SJSA1 (cell line): ENCODE results near the gene JMJD4. TPM values are rescaled to one million over a fixed set of nuclear protein-coding genes. Genes with fewer than 3 reads are reported as not detected.

ENCODE experiments used
- DNase-seq, 2 experiments: peaks; one replicate each; pipeline ENCODE4 v3.0.0-alpha.2; 2015 to 2020; ENCODE audit warnings: low spot score in 2 of 2, low read depth in 1 of 2
- H3K27ac ChIP-seq: fragments of 250-450 bp; sonication (Bioruptor Pico); 2 replicates; pipeline ENCODE4 v1.5.1; 2020; ENCODE audit warnings: mild to moderate bottlenecking, moderate library complexity
- H3K27me3 ChIP-seq: fragments of 250-450 bp; sonication (Bioruptor Pico); replicated peaks from 2 replicates; pipeline ENCODE4 v1.5.1; 2020; ENCODE audit warnings: mild to moderate bottlenecking, moderate library complexity
- H3K36me3 ChIP-seq: fragments of 250-450 bp; sonication (Bioruptor Pico); 2 replicates; pipeline ENCODE4 v1.5.1; 2020; ENCODE audit warnings: mild to moderate bottlenecking
- H3K4me1 ChIP-seq: fragments of 250-450 bp; sonication (Bioruptor Pico); replicated peaks from 2 replicates; pipeline ENCODE4 v1.6.1; 2021; ENCODE audit warnings: mild to moderate bottlenecking
- H3K4me3 ChIP-seq: fragments of 250-450 bp; sonication (Bioruptor Pico); 2 replicates; pipeline ENCODE4 v1.5.1; 2020; ENCODE audit warnings: mild to moderate bottlenecking
- H3K9me3 ChIP-seq: fragments of 250-450 bp; sonication (Bioruptor Pico); replicated peaks from 2 replicates; pipeline ENCODE4 v1.5.1; 2020; ENCODE audit warnings: mild to moderate bottlenecking
- total RNA-seq: library from RNA; depleted of rRNA; stranded (reverse); fragments of >200 nt; shearing (Covaris generic); gene quantifications from 2 replicates; pipeline ENCODE4 v1.2.3, GENCODE V29; 2014

Gene JMJD4
- total RNA-seq, 1 experiment from 2014 or later: 28.8 TPM

DNA sequence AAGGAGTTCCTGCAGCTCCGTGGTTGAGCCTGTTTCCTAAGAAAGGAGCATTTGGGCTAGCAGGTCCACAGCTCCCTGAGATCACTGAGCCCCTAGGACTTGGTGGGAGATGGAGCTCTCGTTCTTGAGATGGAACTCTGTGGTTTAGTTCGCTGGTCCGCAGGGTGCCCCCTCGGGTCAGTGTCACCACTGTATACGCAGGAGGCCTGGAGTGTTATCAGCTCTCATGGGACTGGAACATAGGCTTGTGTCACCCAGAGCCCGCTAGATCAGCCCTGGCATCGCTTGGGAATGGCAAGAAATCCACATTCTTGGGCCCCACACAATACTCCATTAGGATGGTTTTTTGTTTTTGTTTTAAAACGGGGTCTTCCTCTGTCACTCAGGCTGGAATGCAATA, 3.7 kb upstream of the JMJD4 start:
- H3K4me1 ChIP-seq: peaks cover 14% of the 10 kb centered on the region
- DNase-seq: no peak
- H3K4me3 ChIP-seq: no peak overlapping the region
- H3K9me3 ChIP-seq: 0 out of 2 replicates have a peak, but pooled peaks cover 2% of the 10 kb centered on the region
- no peak overlapping the region for H3K27ac ChIP-seq
- H3K27me3 ChIP-seq: no peaks in the 10 kb centered on the region
- peaks cover 13% of the 10 kb centered on the region for H3K36me3 ChIP-seq

DNA sequence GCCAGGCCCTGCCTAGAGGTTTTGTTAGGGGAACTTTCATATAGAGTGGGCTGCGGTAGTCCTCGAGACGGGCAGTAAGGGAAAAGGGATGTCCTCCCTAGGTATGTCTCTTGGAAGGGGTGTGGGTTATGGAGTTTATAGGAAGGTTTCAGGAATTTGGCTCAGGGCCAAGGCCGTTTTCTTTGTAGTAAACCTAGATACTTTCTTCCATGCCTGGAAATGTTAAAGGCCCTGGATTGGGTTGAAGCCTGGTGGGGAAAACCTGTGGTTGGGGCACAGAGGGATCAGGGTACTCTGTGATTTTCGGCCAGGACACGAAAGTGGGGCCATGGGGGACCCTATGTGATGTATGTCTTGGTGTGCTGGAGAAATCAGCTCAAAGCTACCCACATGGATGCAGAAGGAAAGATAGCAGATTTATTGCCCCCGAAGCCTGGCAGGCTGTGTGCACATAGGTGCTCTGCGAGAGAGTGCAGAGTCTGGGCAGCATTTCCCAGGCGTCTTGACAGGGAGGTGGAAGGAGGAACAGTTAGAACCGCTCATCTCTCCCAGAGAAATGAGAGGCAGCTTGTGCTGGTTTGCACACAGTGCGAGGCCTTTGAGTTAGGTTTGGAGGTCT, 1.8 kb upstream of the JMJD4 start:
- H3K27ac ChIP-seq: no peak overlapping the region
- no peaks in the 10 kb centered on the region for H3K27me3 ChIP-seq
- 0 out of 2 replicates have a peak, but pooled peaks cover 2% of the 10 kb centered on the region for H3K9me3 ChIP-seq
- H3K4me3 ChIP-seq: no peak overlapping the region
- H3K4me1 ChIP-seq: peaks cover 16% of the 10 kb centered on the region
- no peak for DNase-seq
- H3K36me3 ChIP-seq: peaks cover 32% of the 10 kb centered on the region

DNA sequence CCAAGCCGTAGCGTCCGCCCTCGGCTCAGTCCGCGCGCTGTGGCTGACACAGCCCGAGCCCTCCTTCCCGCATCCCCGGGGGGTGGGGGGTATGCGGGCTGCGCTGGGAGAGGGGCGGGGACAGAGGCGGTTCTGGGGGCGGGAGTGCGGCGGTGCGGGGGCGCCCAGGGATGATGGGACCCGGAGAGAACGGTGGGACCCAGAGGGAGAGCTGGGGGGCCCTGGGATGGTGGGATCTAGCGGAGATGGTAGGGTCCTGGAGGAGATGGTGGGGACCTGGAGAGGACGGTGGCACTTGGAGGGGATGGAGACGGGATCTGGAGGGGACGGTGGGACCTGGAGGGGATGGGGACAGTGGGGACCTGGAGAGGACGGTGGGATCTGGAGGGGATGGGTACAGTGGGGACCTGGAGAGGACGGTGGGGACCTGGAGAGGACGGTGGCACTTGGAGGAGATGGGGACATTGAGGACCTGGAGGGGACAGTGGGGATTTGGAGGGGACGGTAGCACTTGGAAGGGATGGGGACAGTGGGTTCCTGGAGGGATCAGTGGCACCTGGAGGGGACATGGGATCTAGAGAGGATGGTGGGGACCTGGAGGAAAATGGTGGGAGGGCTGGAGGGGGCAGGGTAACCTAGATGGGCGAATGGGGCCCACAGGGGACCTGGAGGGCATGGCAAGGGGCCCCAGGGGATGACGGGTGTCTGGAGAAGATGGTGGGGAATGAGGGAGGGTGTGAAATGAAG, 610 bp upstream of the JMJD4 start:
- DNase-seq: no peak
- H3K9me3 ChIP-seq: 0 out of 2 replicates have a peak, but pooled peaks cover 2% of the 10 kb centered on the region
- no peaks in the 10 kb centered on the region for H3K27me3 ChIP-seq
- H3K4me1 ChIP-seq: peaks cover 16% of the 10 kb centered on the region
- H3K27ac ChIP-seq: peak overlapping the region; percentile 39
- H3K36me3 ChIP-seq: peaks cover 44% of the 10 kb centered on the region
- peak overlapping the region; percentile 89 for H3K4me3 ChIP-seq

DNA sequence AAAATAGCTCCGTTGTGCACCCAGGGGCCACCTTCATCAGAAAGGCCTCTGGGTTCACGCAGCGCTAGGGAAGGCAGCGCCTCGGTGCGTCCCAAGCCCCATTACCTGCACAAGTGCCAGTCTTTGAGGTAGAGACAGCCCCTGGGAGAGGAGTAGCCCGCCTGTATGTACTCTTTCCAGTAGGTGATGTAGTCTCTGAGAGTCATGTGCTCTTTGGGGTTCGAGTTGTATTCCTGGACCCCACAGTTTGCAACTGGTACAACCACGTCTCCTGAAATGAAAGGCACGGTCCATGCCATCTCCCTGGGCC, 601 bp downstream of the JMJD4 start:
- H3K9me3 ChIP-seq: 0 out of 2 replicates have a peak, but pooled peaks cover 2% of the 10 kb centered on the region
- H3K27me3 ChIP-seq: no peaks in the 10 kb centered on the region
- H3K4me3 ChIP-seq: peak overlapping the region; percentile 89
- peaks cover 16% of the 10 kb centered on the region for H3K4me1 ChIP-seq
- no peak for DNase-seq
- no peak overlapping the region; the same call in 1 of the 2 replicates for H3K27ac ChIP-seq
- H3K36me3 ChIP-seq: peaks cover 42% of the 10 kb centered on the region

DNA sequence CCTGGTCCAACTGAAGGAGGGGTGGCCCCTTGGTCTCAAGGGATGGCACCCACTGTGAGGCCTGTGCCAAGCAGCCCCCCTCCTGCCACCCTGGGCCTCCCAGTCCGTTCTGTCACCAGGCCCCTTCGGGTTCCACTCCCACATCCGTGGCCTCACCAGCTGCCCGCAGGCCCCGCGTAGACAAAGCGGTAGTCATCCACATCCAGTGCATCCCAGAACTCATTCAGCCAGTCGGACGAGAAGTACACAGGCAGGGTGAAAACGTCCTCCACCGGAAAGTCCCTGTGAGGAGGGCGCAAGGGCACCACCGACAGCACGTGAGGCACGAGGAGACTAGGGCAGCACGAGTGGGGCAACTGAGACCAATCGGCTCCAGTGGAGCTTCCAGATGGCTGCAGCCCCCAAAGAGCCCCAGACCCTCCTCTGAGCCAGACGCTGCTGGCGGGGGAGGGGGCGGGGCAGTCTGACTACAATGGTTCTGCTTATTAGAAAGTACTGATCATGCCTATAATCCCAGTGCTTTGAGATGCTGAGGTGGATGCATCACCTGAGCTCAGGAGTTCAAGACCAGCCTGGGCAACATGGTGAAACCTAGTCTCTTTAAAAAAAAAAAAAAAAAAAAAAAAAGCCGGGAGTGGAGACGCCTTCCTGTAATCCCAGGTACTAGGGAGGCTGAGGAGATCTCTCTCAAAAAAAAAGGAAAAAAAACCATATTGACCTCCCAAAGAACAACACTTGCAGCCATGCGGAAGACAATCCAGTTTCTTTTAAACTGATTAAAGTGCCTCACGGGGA, 1.2 kb downstream of the JMJD4 start:
- Histone ChIP-seq H3K36me3 (peaks cover 41% of the 10 kb centered on the region), H3K27ac (no peak overlapping the region), H3K4me1 (peaks cover 16% of the 10 kb centered on the region)

DNA sequence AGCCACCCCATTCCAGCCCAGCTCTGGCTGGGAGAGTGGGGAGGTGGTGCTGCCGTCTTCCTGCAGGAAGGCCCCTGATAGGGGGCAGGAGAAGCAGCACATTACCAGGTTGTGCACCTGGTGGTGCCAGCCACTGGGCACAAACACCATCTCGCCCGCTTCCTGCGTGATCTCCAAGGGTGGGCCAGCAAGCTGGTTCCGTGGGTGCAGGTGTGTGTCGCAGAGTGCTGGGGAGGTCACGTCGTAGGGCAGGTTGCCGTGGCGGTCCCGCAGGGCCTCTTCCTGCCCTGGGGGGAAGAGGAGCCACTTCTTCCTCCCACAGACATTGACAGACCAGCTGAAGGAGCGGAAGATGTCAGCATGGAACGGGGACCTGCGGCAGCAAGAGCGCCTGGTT, 1.8 kb downstream of the JMJD4 start:
- Histone ChIP-seq H3K9me3 (0 out of 2 replicates have a peak, but pooled peaks cover 2% of the 10 kb centered on the region), H3K27me3 (no peaks in the 10 kb centered on the region), H3K36me3 (peaks cover 41% of the 10 kb centered on the region), H3K4me1 (peaks cover 20% of the 10 kb centered on the region), H3K4me3 (no peak overlapping the region), H3K27ac (no peak overlapping the region)
- DNase-seq: no peak

More for the DNA sequence above, 1.2 kb downstream of the JMJD4 start:
- Histone ChIP-seq H3K4me3 (peak overlapping the region; percentile 89), H3K27me3 (no peaks in the 10 kb centered on the region), H3K9me3 (0 out of 2 replicates have a peak, but pooled peaks cover 2% of the 10 kb centered on the region)
- DNase-seq: no peak

DNA sequence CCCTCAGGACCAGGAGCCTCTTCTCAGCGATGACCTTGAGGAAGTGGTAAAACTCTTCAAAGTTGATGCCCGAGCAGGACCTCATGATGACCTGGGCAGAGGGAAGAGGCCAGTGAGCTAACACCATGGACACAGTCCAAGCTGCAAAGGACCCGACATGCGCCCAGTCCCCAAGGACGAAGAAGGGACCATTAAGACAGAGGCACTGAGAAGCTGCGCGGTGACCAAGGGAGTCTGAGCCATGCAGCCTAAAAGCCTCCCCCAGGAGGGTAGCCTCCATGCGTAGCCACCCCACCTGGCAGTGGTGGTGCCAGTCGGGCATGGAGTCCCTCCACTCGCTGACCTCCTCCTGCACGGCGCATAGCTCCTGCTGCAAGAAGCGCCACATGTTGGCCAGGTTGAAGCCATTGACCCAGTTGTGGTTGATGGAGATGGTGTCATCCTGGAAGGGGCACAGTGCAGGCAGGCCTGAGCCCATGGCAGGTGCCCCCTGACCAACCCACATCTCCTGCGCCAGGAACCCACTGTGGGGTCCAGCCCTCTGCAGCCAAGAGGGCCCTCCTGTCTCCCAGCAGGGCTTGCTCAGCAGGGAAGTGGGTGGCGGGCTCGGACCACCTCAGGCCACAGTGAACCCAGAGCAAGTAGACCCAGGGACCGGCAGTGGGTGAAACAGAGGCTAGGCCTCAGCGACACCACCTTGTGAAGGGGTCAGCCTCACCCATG, 2.4 kb downstream of the JMJD4 start:
- no peak for DNase-seq
- Histone ChIP-seq H3K9me3 (0 out of 2 replicates have a peak, but pooled peaks cover 2% of the 10 kb centered on the region), H3K4me1 (peaks cover 20% of the 10 kb centered on the region), H3K27ac (no peak overlapping the region), H3K36me3 (peaks cover 41% of the 10 kb centered on the region), H3K4me3 (no peak overlapping the region), H3K27me3 (no peaks in the 10 kb centered on the region)

DNA sequence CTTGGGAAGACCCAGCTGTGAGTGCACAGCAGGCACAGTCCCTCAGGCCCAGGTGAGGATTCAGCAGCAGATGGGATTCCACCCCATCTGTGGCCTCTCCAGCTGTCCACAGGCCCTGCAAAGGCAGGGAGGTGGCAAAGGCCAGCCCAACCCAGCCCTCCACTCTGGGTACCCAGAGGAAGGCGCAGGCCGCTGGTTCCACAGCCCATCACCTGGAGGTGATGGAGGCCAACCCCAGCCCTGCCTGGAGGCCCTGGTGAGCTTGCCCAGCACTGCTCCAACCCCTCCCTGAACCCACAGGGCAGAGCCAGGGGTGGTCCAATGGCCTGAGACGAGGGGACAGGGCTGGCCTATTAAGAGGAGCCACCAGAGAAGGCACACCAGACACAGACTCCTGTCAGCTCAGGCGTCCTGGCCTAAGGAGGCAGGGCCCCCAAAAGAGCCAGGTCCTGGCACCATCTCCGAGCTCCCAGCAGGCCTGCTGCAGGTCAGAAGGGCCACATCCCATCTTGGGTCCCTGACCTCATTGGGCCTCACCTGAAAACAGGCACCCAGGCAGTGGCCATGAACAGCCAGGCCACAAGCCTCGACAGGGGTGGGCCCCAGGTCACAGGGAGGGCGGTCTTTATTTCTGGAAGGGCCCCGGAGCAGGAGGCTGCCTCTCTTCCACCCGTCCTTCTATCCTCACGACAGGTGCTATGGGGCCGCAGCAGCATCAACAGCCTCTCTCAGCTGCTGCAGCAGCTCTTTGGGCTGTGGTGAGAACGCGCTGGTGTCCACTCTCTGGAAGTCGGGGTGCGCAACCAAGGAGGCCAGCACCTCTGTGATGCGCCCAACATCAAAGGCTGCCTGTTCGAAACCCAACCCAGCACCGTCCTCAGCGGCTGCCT, 3.2 kb downstream of the JMJD4 start:
- H3K27me3 ChIP-seq: no peaks in the 10 kb centered on the region; the same call in 1 of the 2 replicates
- no peak for DNase-seq
- H3K36me3 ChIP-seq: peaks cover 41% of the 10 kb centered on the region
- H3K27ac ChIP-seq: no peak overlapping the region
- no peak overlapping the region for H3K4me3 ChIP-seq
- H3K4me1 ChIP-seq: peaks cover 20% of the 10 kb centered on the region
- H3K9me3 ChIP-seq: 0 out of 2 replicates have a peak, but pooled peaks cover 1% of the 10 kb centered on the region

DNA sequence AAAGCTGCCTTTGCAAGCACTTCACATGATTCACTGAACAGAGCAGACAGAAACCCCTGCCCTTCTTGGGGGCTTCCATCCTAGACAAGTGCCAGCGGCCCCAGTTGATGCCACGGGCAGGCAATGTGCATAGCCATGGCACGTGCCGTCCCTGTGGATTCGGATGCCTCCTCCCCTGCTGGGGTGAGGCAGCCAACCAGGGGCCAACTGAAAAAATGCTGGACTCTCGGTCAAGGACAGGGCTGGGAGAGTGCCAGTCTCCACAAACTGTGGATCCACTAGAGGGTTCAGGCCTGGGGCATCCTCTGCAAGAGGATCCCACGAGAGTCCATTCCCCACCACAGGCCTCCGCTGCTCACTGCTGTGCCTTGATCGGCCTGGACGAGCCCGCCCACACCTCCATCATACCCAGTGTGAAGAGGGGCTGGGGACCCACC, 3.8 kb downstream of the JMJD4 start:
- H3K4me3 ChIP-seq: no peak overlapping the region
- peaks cover 20% of the 10 kb centered on the region for H3K4me1 ChIP-seq
- H3K9me3 ChIP-seq: no peaks in the 10 kb centered on the region
- peaks cover 41% of the 10 kb centered on the region for H3K36me3 ChIP-seq
- H3K27me3 ChIP-seq: no peaks in the 10 kb centered on the region; the same call in 1 of the 2 replicates
- DNase-seq: no peak
- no peak overlapping the region for H3K27ac ChIP-seq

DNA sequence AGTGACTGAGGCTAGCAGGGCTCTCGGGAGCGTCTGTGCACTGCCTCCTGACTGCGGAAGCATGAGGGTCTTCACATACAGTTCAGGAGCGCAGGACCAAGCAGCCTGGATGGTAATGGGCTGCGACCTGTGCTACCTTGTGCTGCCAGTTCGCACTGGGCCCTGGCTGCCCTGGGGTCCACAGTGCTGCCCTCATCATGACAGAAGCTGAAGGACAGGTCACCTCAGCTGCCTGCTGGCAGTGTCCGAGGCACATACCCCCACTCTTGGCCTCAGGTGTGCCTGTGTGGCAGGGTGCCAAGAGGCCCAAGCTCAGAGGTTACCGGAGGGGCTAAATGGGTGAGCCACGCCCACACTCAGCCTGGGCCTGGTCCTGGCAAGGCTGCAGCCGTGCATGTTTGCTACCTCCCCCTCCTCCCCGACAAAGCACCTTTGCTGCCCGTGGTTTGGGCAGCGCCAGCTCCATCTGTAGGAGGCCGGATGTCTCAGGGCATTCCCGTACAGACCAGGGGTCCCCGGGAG, 4.4 kb downstream of the JMJD4 start:
- H3K4me3 ChIP-seq: no peak overlapping the region
- peaks cover 41% of the 10 kb centered on the region for H3K36me3 ChIP-seq
- no peaks in the 10 kb centered on the region; the same call in none of the 2 replicates for H3K27me3 ChIP-seq
- DNase-seq: no peak
- peaks cover 16% of the 10 kb centered on the region for H3K4me1 ChIP-seq
- no peak overlapping the region for H3K27ac ChIP-seq
- H3K9me3 ChIP-seq: no peaks in the 10 kb centered on the region

DNA sequence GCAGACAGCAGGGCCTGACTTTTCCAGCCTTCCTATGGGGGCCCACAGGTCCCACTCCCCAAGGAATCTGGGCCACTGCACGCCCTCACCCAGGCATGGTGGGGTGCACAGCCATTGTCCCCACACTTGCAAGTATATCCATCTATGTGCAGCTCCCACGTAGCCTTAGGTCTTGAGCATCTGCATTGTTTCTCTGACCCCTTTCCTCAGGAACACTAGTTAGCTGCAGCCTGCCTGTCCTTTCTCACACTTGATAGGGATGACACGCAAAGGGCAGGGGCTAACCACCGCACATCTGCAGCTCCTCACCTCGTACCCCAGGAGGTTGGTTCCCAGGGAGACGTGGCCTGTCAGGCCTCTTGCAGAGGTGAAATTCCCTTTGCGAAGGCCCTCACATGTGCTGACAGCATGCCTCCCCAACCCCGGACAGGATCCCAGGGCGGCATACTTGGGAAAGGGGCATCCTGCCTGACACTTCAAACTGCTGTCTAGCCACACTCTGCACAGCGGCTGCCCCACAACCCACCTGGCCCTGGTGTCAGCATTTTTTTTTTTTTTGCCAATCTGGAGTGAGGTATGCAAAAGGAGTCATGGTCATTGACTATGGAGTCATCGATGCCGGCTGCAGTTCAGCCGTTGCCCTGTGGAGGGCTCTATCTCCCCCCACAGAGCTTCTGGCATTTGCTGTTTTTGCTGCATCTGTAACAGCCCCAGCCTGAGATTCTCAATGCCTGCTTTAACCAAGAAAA, 5.0 kb downstream of the JMJD4 start:
- no peak overlapping the region for H3K4me3 ChIP-seq
- peaks cover 16% of the 10 kb centered on the region for H3K4me1 ChIP-seq
- H3K36me3 ChIP-seq: peaks cover 41% of the 10 kb centered on the region
- no peak overlapping the region for H3K27ac ChIP-seq
- H3K27me3 ChIP-seq: no peaks in the 10 kb centered on the region; the same call in none of the 2 replicates
- peak in 1 of 2 experiments; percentile 28 for DNase-seq
- H3K9me3 ChIP-seq: no peaks in the 10 kb centered on the region
